SK-N-SH (cell line): ENCODE data around the gene TCF23.

ENCODE experiments used
- CHD2 ChIP-seq: fragments of 150-350 bp; IDR thresholded peaks from 2 replicates; pipeline ENCODE4 v1.6.1; 2018; ENCODE audit warnings: low read length; ENCODE audit not compliant: partially characterized antibody
- EZH2phosphoT487 ChIP-seq: fragments of 200-600 bp; sonication (generic); IDR thresholded peaks from 2 replicates; pipeline ENCODE4 v1.6.1; 2017; ENCODE audit warnings: low read depth, mixed run types, mild to moderate bottlenecking, antibody characterized with exemption, moderate library complexity, borderline replicate concordance
- MXI1 ChIP-seq: IDR thresholded peaks from 2 replicates; pipeline ENCODE4 v1.6.1; 2012; ENCODE audit warnings: mild to moderate bottlenecking, low read depth, low read length, improper control_type of control experiment
- RAD21 ChIP-seq: IDR thresholded peaks from 2 replicates; pipeline ENCODE4 v1.6.1; 2012; ENCODE audit warnings: mild to moderate bottlenecking, low read length
- RFX5 ChIP-seq: IDR thresholded peaks from 2 replicates; pipeline ENCODE4 v1.6.1; 2012; ENCODE audit warnings: mild to moderate bottlenecking, improper control_type of control experiment, low read length
- TAF1 ChIP-seq: IDR thresholded peaks from 2 replicates; pipeline ENCODE4 v1.6.1; 2012; ENCODE audit warnings: low read depth, mild to moderate bottlenecking, low read length, moderate library complexity, borderline replicate concordance
- TF ChIP-seq, protein P1 (sequence below): fragments of 200-600 bp; sonication (generic); IDR thresholded peaks from 2 replicates; pipeline ENCODE4 v1.6.1; 2017; ENCODE audit warnings: antibody characterized with exemption, mild to moderate bottlenecking, moderate library complexity
- TF ChIP-seq, protein P2 (sequence below): fragments of 150-350 bp; IDR thresholded peaks from 2 replicates; pipeline ENCODE4 v1.6.1; 2017; ENCODE audit warnings: antibody characterized with exemption, low read length, low read depth, borderline replicate concordance
- TF ChIP-seq, protein P3 (sequence below): IDR thresholded peaks from 2 replicates; pipeline ENCODE4 v1.6.1; 2012; ENCODE audit warnings: mild to moderate bottlenecking, low read depth, low read length, moderate library complexity
- TF ChIP-seq, protein P4 (sequence below): IDR thresholded peaks from 2 replicates; pipeline ENCODE4 v1.4.0; 2012; ENCODE audit warnings: low read depth

DNA sequence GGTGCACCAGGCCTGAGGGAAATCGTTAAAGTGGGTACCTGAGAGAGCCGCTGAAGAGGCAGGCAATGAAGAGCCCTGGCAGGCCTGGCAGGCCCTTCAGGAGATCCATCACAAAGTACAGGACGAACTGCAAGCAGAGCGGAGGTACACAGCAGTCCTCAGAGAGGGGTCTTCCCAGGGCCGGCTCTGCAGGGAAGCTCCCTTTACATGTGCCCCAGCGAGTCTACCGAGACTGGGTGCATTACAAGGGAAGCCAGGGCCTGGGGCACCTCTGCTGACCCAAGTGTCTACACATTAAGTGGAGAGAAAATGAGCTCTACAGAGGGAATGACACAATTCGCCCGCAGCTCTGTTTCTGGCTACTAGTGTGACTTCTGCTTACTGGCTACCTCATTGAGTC is 54.9 kb downstream of the TCF23 start:
- no peak for TF ChIP-seq MXI1
- TF ChIP-seq, protein P1, sequence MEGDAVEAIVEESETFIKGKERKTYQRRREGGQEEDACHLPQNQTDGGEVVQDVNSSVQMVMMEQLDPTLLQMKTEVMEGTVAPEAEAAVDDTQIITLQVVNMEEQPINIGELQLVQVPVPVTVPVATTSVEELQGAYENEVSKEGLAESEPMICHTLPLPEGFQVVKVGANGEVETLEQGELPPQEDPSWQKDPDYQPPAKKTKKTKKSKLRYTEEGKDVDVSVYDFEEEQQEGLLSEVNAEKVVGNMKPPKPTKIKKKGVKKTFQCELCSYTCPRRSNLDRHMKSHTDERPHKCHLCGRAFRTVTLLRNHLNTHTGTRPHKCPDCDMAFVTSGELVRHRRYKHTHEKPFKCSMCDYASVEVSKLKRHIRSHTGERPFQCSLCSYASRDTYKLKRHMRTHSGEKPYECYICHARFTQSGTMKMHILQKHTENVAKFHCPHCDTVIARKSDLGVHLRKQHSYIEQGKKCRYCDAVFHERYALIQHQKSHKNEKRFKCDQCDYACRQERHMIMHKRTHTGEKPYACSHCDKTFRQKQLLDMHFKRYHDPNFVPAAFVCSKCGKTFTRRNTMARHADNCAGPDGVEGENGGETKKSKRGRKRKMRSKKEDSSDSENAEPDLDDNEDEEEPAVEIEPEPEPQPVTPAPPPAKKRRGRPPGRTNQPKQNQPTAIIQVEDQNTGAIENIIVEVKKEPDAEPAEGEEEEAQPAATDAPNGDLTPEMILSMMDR, result no peak
- TF ChIP-seq, protein P2, sequence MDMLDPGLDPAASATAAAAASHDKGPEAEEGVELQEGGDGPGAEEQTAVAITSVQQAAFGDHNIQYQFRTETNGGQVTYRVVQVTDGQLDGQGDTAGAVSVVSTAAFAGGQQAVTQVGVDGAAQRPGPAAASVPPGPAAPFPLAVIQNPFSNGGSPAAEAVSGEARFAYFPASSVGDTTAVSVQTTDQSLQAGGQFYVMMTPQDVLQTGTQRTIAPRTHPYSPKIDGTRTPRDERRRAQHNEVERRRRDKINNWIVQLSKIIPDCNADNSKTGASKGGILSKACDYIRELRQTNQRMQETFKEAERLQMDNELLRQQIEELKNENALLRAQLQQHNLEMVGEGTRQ, result no peak
- no peak for TF ChIP-seq RAD21
- no peak for TF ChIP-seq EZH2phosphoT487
- no peak for TF ChIP-seq RFX5
- TF ChIP-seq, protein P3, sequence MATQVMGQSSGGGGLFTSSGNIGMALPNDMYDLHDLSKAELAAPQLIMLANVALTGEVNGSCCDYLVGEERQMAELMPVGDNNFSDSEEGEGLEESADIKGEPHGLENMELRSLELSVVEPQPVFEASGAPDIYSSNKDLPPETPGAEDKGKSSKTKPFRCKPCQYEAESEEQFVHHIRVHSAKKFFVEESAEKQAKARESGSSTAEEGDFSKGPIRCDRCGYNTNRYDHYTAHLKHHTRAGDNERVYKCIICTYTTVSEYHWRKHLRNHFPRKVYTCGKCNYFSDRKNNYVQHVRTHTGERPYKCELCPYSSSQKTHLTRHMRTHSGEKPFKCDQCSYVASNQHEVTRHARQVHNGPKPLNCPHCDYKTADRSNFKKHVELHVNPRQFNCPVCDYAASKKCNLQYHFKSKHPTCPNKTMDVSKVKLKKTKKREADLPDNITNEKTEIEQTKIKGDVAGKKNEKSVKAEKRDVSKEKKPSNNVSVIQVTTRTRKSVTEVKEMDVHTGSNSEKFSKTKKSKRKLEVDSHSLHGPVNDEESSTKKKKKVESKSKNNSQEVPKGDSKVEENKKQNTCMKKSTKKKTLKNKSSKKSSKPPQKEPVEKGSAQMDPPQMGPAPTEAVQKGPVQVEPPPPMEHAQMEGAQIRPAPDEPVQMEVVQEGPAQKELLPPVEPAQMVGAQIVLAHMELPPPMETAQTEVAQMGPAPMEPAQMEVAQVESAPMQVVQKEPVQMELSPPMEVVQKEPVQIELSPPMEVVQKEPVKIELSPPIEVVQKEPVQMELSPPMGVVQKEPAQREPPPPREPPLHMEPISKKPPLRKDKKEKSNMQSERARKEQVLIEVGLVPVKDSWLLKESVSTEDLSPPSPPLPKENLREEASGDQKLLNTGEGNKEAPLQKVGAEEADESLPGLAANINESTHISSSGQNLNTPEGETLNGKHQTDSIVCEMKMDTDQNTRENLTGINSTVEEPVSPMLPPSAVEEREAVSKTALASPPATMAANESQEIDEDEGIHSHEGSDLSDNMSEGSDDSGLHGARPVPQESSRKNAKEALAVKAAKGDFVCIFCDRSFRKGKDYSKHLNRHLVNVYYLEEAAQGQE, result no peak
- TF ChIP-seq CHD2, result no peak
- no peak for TF ChIP-seq TAF1
- TF ChIP-seq, protein P4, sequence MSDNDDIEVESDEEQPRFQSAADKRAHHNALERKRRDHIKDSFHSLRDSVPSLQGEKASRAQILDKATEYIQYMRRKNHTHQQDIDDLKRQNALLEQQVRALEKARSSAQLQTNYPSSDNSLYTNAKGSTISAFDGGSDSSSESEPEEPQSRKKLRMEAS, result no peak
